ENCODE data around the gene NRL. TPM values are rescaled to one million over a fixed set of nuclear protein-coding genes. Genes with fewer than 3 reads are reported as not detected.
A peak's percentile ranks its signal among the peaks of the same experiment; 100 is the strongest.

The NRL gene
- total and polyA plus RNA-seq, 4 experiments from 2014 or later = 1.4 to 4.5 (median 2.2) TPM

DNA sequence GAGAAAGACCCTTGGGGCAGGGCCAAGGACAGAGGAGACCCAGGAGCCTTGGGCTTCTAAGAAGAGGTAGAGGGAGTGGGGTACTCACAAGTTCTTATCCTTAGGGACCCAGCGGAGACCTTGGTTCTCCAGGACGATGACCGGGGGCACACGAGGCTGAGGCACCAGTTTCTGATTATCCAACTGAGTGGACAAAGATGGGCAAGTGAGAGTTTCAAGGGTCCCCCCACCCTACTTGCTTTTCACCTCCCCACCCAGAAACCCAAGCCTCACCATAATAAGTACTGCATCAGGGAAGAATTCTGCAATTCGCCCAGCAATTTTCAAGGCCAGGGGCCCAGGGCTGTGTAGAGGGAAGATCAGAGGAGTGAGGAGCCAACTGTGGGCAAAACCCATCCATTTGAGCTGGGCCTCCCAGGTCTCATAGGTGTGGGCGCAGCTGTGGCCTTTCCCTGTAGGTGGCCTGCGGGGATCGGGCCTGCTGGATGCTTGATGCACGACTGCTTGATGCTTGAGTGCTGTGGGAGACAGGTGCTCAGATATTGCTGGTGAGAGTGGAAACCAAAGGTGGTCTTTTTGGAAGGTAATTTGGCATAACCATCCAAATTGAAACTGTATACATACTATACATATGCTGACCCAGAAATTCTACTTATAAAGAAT is 24.7 kb upstream of the NRL start:
- ChIA-PET POLR2A (ENCODE audit: partially characterized antibody) (interaction anchor here (0.7 to 16.1 kb wide), 7 partner anchors 7 to 292 kb away, joined by 4 to 347 read pairs (median 16); partner anchors contain the start of genes DCAF11, IRF9, NRL and PSME2), CTCF (ENCODE audit: partially characterized antibody) (interaction anchor here (1.1 to 6.4 kb wide), 5 partner anchors 21 to 292 kb away, joined by 3 to 53 read pairs (median 8); partner anchors contain the start of gene IRF9)
- Mint-ChIP-seq H3K27me3 (no peaks in the 10 kb centered on the region), H3K9me3 (peaks cover 0 to 2% (median 0%) of the 10 kb centered on the region in 8 donors), H3K4me3 (peak overlapping the region; percentile 49 to 94 (median 72)), H3K27ac (peak overlapping the region in 6 of 7 donors; percentile 52 to 94 (median 69)), H3K36me3 (peaks cover 27 to 55% of the 10 kb centered on the region in 2 donors), H3K4me1 (peaks cover 35 to 83% (median 54%) of the 10 kb centered on the region in 4 donors)
- intact Hi-C loops (cut with micrococcal nuclease) = no loop called here
- no peak overlapping the region for H3K4me3 ChIP-seq (ENCODE audit: low read length in 2 of 2)
- peak in 1 of 5 donors; percentile 58 for DNase-seq
- H3K27ac ChIP-seq (ENCODE audit: low read depth, low read length) = peak overlapping the region; percentile 29
- peaks cover 62% of the 10 kb centered on the region for H3K4me1 ChIP-seq (ENCODE audit: insufficient read depth, low read length)
- H3K27me3 ChIP-seq (ENCODE audit: insufficient read depth, low read length) = no peaks in the 10 kb centered on the region
- H3K36me3 ChIP-seq (ENCODE audit: insufficient read depth, low read length) = peaks cover 40% of the 10 kb centered on the region
- no peaks in the 10 kb centered on the region for H3K9me3 ChIP-seq (ENCODE audit: control insufficient read depth in 1 of 2, low read length in 2 of 2)

DNA sequence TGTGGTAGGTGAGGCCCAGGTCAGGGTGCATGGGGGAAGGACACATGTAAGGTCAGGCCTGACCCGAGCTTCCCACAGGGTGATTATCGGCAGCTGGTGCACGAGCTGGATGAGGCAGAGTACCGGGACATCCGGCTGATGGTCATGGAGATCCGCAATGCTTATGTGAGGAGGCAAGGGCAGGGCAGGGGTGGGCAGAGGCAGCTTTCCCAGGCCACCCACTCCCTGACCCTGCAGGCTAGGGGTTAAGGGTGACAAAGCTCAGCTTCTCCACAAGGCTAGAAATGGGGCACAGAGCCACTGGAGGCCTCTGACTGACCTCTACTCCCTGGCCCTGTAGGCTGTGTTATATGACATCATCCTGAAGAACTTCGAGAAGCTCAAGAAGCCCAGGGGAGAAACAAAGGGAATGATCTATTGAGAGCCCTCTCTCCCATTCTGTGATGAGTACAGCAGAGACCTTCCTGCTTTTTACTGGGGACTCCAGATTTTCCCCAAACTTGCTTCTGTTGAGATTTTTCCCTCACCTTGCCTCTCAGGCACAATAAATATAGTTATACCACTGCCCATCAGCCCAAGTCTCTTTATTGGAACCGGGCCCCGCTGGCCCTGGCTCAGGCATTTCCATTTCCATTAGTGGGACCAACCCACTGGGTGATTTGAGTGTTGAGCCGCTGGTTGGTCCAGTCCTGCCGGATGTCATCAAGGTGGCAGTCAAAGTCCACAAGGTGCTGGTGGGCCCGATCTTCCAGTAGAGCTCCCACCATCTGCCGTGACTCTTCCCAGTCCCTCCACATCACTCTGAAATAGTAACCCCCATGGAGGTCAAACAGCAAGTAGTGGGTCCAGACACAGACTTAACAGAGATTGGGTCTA is 23.9 kb upstream of the NRL start:
- peak overlapping the region; percentile 84 for H3K27ac ChIP-seq (ENCODE audit: low read depth, low read length)
- H3K4me3 ChIP-seq (ENCODE audit: low read length in 2 of 2) = no peak overlapping the region
- H3K4me1 Mint-ChIP-seq = peaks cover 33 to 75% (median 51%) of the 10 kb centered on the region in 4 donors
- peaks cover 32% of the 10 kb centered on the region for H3K36me3 ChIP-seq (ENCODE audit: insufficient read depth, low read length)
- H3K9me3 ChIP-seq (ENCODE audit: control insufficient read depth in 1 of 2, low read length in 2 of 2) = no peaks in the 10 kb centered on the region
- ChIA-PET POLR2A (ENCODE audit: partially characterized antibody) (interaction anchor here (0.7 to 16.1 kb wide), 14 partner anchors 8 to 293 kb away, joined by 3 to 347 read pairs (median 20); partner anchors contain the start of genes CHMP4A, DCAF11, IRF9 and NRL), CTCF (ENCODE audit: partially characterized antibody) (interaction anchor here (1.3 to 6.4 kb wide), 4 partner anchors 8 to 293 kb away, joined by 3 to 53 read pairs (median 16); partner anchors contain the start of genes IRF9, PSME2 and RNF31)
- H3K36me3 Mint-ChIP-seq = peaks cover 23 to 52% of the 10 kb centered on the region in 2 donors
- H3K27ac Mint-ChIP-seq = peak overlapping the region in 6 of 7 donors; percentile 15 to 94 (median 62)
- H3K27me3 ChIP-seq (ENCODE audit: insufficient read depth, low read length) = no peaks in the 10 kb centered on the region
- no peak for DNase-seq
- peak overlapping the region; percentile 48 to 94 (median 72) for H3K4me3 Mint-ChIP-seq
- peaks cover 0 to 2% (median 0%) of the 10 kb centered on the region in 8 donors for H3K9me3 Mint-ChIP-seq
- intact Hi-C loops (cut with micrococcal nuclease) = no loop called here
- no peaks in the 10 kb centered on the region for H3K27me3 Mint-ChIP-seq
- peaks cover 59% of the 10 kb centered on the region for H3K4me1 ChIP-seq (ENCODE audit: insufficient read depth, low read length)

DNA sequence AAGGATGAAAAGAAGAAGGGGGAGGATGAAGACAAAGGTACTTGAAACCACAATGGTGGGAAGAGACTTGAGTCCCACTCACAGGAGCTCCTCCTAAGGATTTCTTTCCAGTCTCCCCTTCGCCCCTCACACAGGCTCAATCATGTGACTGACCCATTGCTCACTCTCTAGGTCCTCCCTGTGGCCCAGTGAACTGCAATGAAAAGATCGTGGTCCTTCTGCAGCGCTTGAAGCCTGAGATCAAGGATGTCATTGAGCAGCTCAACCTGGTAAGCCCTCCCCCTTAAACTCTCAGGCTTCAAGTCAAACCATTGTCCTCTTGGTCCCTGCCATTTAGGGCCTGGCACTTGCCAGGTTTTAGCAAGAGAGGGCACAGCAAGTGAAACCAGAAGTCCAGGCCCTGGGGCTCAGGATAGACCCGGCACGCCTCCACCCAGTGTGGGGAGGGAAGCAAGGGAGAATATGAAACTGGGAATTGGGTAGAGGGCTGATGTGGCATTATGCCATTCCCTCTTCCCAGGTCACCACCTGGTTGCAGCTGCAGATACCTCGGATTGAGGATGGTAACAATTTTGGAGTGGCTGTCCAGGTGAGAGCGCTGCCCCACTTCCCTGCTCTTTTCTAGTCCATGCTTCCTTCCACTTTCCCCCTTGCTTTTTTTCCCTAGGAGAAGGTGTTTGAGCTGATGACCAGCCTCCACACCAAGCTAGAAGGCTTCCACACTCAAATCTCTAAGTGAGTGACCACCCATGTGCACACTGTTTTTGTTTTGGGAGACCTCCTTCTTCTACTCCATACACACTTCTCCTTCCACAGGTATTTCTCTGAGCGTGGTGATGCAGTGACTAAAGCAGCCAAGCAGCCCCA is 23.0 kb upstream of the NRL start:
- intact Hi-C loops (cut with micrococcal nuclease) = loop anchor here (2.0 kb wide), 1 partner anchor 581 kb away; the partner anchor contains the start of gene THTPA
- Mint-ChIP-seq H3K27ac (peak overlapping the region; percentile 63 to 94 (median 91)), H3K9me3 (peaks cover 0 to 2% (median 0%) of the 10 kb centered on the region in 8 donors), H3K36me3 (peaks cover 23 to 43% of the 10 kb centered on the region in 2 donors), H3K27me3 (no peaks in the 10 kb centered on the region), H3K4me3 (peak overlapping the region; percentile 36 to 94 (median 91)), H3K4me1 (peaks cover 31 to 72% (median 51%) of the 10 kb centered on the region in 4 donors)
- peak overlapping the region; percentile 84 for H3K27ac ChIP-seq (ENCODE audit: low read depth, low read length)
- peaks cover 56% of the 10 kb centered on the region for H3K4me1 ChIP-seq (ENCODE audit: insufficient read depth, low read length)
- no peaks in the 10 kb centered on the region for H3K9me3 ChIP-seq (ENCODE audit: control insufficient read depth in 1 of 2, low read length in 2 of 2)
- POLR2A ChIA-PET (ENCODE audit: partially characterized antibody) = interaction anchor here (0.6 to 16.1 kb wide), 17 partner anchors 8 to 673 kb away, joined by 3 to 347 read pairs (median 20); partner anchors contain the start of genes CBLN3, CHMP4A, DCAF11 and IPO4
- CTCF ChIA-PET (ENCODE audit: partially characterized antibody) = interaction anchor here (0.7 to 6.4 kb wide), 7 partner anchors 8 to 294 kb away, joined by 3 to 53 read pairs (median 8); partner anchors contain the start of genes DCAF11, IRF9, NRL and PSME2
- no peaks in the 10 kb centered on the region for H3K27me3 ChIP-seq (ENCODE audit: insufficient read depth, low read length)
- DNase-seq = no peak
- peaks cover 24% of the 10 kb centered on the region for H3K36me3 ChIP-seq (ENCODE audit: insufficient read depth, low read length)
- H3K4me3 ChIP-seq (ENCODE audit: low read length in 2 of 2) = no peak overlapping the region

DNA sequence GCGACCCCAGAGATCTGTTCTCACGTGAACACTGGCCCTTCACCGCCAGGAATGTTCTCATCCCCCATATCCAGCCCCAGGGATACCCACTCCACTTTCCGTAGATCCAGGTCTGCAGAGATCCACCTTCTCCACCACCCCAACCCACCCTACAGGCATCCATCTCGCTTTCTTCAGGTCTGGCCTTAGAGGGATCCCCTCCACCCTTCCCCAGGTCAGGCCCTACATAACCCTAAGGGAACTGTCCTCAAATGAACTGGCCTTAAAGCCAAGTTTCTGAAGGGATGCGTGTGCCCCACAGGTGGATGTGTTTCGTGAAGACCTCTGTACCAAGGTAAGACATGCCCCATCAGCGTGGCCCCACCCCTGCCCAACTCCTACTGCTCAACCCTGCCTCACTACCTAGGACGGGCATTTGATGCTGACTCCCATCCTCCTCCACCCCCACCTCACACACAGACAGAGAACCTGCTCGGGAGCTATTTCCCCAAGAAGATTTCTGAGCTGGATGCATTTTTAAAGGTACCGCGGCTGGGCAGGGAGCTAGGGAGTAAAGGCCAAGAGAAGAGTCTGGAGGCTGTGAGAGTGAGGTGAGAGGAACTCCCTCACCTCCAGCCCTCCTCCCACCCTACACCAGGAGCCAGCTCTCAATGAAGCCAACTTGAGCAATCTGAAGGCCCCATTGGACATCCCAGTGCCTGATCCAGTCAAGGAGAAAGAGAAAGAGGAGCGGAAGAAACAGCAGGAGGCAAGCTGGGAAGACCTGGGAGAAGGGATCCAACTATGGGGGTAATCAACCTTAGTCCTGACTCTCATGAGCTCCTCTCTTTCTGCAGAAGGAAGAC is 22.2 kb upstream of the NRL start:
- intact Hi-C loops (cut with micrococcal nuclease) = loop anchor here (1.0 to 2.0 kb wide), 4 partner anchors 10 to 580 kb away; partner anchors contain the start of genes DCAF11, IRF9, NRL and RNF31
- Histone ChIP-seq H3K27me3 (ENCODE audit: insufficient read depth, low read length) (no peaks in the 10 kb centered on the region), H3K4me1 (ENCODE audit: insufficient read depth, low read length) (peaks cover 56% of the 10 kb centered on the region), H3K27ac (ENCODE audit: low read depth, low read length) (peak overlapping the region; percentile 84), H3K9me3 (ENCODE audit: control insufficient read depth in 1 of 2, low read length in 2 of 2) (no peaks in the 10 kb centered on the region), H3K36me3 (ENCODE audit: insufficient read depth, low read length) (peaks cover 22% of the 10 kb centered on the region), H3K4me3 (ENCODE audit: low read length in 2 of 2) (peak overlapping the region; percentile 30 to 87)
- ChIA-PET POLR2A (ENCODE audit: partially characterized antibody) (interaction anchor here (0.6 to 16.1 kb wide), 23 partner anchors 9 to 674 kb away, joined by 3 to 347 read pairs (median 14); partner anchors contain the start of genes CARMIL3, CBLN3, CHMP4A and DCAF11), CTCF (ENCODE audit: partially characterized antibody) (interaction anchor here (0.7 to 6.4 kb wide), 11 partner anchors 9 to 197 kb away, joined by 3 to 53 read pairs (median 7); partner anchors contain the start of genes DCAF11, IRF9, NRL and PSME2)
- Mint-ChIP-seq H3K4me3 (peak overlapping the region; percentile 87 to 94 (median 92)), H3K27me3 (no peaks in the 10 kb centered on the region), H3K9me3 (peaks cover 0 to 4% (median 0%) of the 10 kb centered on the region in 8 donors), H3K36me3 (peaks cover 23 to 42% of the 10 kb centered on the region in 2 donors), H3K27ac (peak overlapping the region; percentile 88 to 94 (median 91)), H3K4me1 (peaks cover 34 to 75% (median 53%) of the 10 kb centered on the region in 4 donors)
- DNase-seq = no peak

- Histone ChIP-seq H3K36me3 (ENCODE audit: insufficient read depth, low read length) (peaks cover 22% of the 10 kb centered on the region), H3K27me3 (ENCODE audit: insufficient read depth, low read length) (no peaks in the 10 kb centered on the region), H3K27ac (ENCODE audit: low read depth, low read length) (peak within 1 kb of the TSS; percentile 84), H3K4me3 (ENCODE audit: low read length in 2 of 2) (peak within 1 kb of the TSS; percentile 30 to 87), H3K4me1 (ENCODE audit: insufficient read depth, low read length) (peaks cover 59% of the 10 kb centered on the region), H3K9me3 (ENCODE audit: control insufficient read depth in 1 of 2, low read length in 2 of 2) (no peaks in the 10 kb centered on the region)
- Mint-ChIP-seq H3K27me3 (no peaks in the 10 kb centered on the region), H3K27ac (peak within 1 kb of the TSS; percentile 88 to 96 (median 94)), H3K4me3 (peak within 1 kb of the TSS; percentile 87 to 94 (median 92)), H3K4me1 (peaks cover 35 to 70% (median 55%) of the 10 kb centered on the region in 4 donors), H3K36me3 (peaks cover 23 to 35% of the 10 kb centered on the region in 2 donors), H3K9me3 (peaks cover 0 to 4% (median 0%) of the 10 kb centered on the region in 8 donors)
- intact Hi-C loops (cut with micrococcal nuclease) = loop anchor here (1.0 to 2.0 kb wide), 4 partner anchors 11 to 579 kb away; partner anchors contain the start of genes DCAF11, IRF9, NRL and RNF31
- DNase-seq = peak; percentile 92 to 94 (median 93)
- POLR2A ChIA-PET (ENCODE audit: partially characterized antibody) = interaction anchor here (0.6 to 16.1 kb wide), 27 partner anchors 10 to 815 kb away, joined by 3 to 347 read pairs (median 9); partner anchors contain the start of genes CARMIL3, CBLN3, CHMP4A and DCAF11
- CTCF ChIA-PET (ENCODE audit: partially characterized antibody) = interaction anchor here (0.7 to 6.4 kb wide), 14 partner anchors 10 to 198 kb away, joined by 3 to 53 read pairs (median 5); partner anchors contain the start of genes CIDEB, DCAF11, IRF9 and NRL
Measured at GRCh38 chr14:24135834-24136683, 21.3 kb upstream of the NRL start, which contains the start of gene PSME1. PSME1 (plus strand) TSS chr14:24136194; CDS start chr14:24136263, 69 bp downstream.

All from CD4-positive, alpha-beta memory T cell (primary cell).